ENCODE results near the gene CDKN2B-AS1. TPM values are rescaled to one million over a fixed set of nuclear protein-coding genes. Genes with fewer than 3 reads are reported as not detected.

The CDKN2B-AS1 gene
- total RNA-seq, 4 donors from 2014 or later: 0.38 to 0.56 TPM; not detected in 2

DNA sequence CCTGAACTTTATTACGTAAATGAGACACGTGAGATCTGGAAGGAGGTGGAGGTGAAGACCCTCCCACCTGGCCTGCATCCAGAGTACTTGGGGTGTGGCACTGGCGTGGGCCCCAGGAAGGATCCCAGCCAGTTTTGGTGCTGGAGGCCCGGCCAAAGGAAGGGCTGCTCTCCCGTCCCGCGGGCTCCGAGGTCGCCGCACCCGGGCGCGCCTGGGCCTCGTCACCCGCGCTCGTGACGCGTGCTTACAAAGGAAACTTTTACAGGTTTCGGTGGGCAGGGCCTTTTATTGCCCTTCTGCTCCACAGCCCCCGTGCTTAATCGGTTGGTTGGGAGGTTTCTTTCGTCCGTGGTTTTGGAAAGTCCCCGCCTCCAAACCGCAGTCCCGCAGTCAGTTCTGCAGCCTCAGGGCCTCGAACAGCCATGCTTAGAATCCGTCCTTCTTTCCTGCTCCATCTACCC is 29.6 kb upstream of the CDKN2B-AS1 start:
- H3K27me3 ChIP-seq: peaks cover 46% of the 10 kb centered on the region
- intact Hi-C loops (cut with DNase I): no loop called here

DNA sequence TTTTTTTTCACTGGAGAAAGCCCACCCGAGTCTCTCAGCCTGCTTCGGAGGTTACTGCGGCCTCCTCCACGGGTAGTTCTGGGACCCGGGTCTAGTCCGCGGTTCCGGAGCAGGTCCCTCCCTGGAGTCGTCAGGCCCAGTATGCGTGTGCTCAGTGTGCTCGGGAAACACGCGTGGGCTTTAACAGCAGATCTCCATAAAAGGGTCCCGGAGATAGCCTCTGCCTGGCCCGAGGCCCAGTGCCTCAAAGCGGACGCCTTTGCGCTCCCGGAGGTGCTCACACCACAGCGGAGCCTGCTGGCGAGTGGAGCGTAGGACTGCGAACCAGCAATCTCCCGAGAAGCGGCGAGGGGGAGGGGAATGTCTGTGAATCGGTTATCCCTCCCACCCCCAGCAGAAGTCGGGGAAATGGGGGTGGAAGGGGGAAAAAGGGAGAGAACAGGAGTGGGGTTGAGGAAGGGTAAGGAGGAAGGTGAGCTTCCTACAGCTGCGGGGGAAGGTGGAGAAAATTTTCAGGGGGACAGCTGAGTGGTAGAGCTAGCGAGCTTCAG is 29.1 kb upstream of the CDKN2B-AS1 start:
- H3K9me3 ChIP-seq: no peaks in the 10 kb centered on the region
- intact Hi-C loops (cut with DNase I): no loop called here
- H3K27ac ChIP-seq: no peak overlapping the region
- no peaks in the 10 kb centered on the region for H3K36me3 ChIP-seq
- H3K4me3 ChIP-seq (replicated peaks in 1 of 3): no peak overlapping the region
- DNase-seq: peak in 1 of 2 donors; percentile 22
- H3K4me1 ChIP-seq: peaks cover 5 to 9% of the 10 kb centered on the region in 2 donors
- 3% methylated on average over 30 of the region's 30 CpGs for WGBS, 2 donors
- peaks cover 50% of the 10 kb centered on the region for H3K27me3 ChIP-seq
- TF ChIP-seq, protein P1, sequence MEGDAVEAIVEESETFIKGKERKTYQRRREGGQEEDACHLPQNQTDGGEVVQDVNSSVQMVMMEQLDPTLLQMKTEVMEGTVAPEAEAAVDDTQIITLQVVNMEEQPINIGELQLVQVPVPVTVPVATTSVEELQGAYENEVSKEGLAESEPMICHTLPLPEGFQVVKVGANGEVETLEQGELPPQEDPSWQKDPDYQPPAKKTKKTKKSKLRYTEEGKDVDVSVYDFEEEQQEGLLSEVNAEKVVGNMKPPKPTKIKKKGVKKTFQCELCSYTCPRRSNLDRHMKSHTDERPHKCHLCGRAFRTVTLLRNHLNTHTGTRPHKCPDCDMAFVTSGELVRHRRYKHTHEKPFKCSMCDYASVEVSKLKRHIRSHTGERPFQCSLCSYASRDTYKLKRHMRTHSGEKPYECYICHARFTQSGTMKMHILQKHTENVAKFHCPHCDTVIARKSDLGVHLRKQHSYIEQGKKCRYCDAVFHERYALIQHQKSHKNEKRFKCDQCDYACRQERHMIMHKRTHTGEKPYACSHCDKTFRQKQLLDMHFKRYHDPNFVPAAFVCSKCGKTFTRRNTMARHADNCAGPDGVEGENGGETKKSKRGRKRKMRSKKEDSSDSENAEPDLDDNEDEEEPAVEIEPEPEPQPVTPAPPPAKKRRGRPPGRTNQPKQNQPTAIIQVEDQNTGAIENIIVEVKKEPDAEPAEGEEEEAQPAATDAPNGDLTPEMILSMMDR (IDR thresholded peaks at IDR 0.05): peak in 1 of 6 experiments; percentile 10
- no peak for TF ChIP-seq POLR2A (IDR thresholded peaks at IDR 0.05)

More for the DNA sequence above, 29.6 kb upstream of the CDKN2B-AS1 start:
- TF ChIP-seq POLR2A (IDR thresholded peaks at IDR 0.05): no peak
- TF ChIP-seq, protein P1 (IDR thresholded peaks at IDR 0.05): no peak
- Histone ChIP-seq H3K4me1 (peaks cover 5 to 9% of the 10 kb centered on the region in 2 donors), H3K4me3 (replicated peaks in 1 of 3) (no peak overlapping the region), H3K36me3 (no peaks in the 10 kb centered on the region), H3K27ac (no peak overlapping the region), H3K9me3 (no peaks in the 10 kb centered on the region)
- 4 to 5% methylated on average over 28 to 29 of the region's 29 CpGs for WGBS, 2 donors
- no peak for DNase-seq

DNA sequence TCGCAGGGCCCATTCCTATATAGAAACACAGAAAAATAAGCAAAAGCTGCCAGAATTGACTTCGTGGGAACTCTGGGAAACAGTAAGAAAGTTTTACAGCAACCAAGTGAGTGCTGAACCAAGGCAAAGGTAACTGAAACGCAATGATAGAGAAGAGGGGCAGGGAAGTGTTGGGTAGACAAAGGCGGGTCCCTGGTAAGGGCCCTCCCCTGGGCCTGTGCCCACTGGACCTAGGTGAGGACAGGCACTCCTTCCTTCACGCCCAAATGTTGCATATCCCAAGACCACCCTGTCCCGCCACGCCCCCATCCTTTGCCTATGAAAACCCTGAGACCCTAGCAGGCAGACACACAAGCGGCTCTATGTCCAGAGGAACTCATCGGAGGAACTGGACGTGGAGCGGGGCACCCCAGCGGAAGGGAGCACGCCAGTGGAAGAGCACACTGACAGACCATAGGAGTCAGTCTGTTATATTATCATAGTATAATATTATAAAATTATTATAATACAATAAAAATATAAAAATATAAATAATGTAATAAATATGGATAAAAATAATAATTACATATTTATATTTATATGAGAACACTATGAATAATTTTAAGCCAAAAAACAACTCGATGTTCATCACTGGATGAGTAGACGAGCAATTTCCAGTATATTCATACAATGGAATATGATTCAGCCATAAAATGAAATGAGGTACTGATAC is 28.3 kb upstream of the CDKN2B-AS1 start:
- Histone ChIP-seq H3K4me3 (replicated peaks in 1 of 3) (no peak overlapping the region), H3K4me1 (peaks cover 5 to 14% of the 10 kb centered on the region in 2 donors), H3K9me3 (no peaks in the 10 kb centered on the region), H3K36me3 (no peaks in the 10 kb centered on the region), H3K27ac (no peak overlapping the region), H3K27me3 (peaks cover 58% of the 10 kb centered on the region)
- intact Hi-C loops (cut with DNase I): no loop called here
- no peak for DNase-seq
- 17 to 19% methylated on average over 15 of the region's 15 CpGs for WGBS, 2 donors
- no peak for TF ChIP-seq POLR2A (IDR thresholded peaks at IDR 0.05)
- TF ChIP-seq, protein P1 (IDR thresholded peaks at IDR 0.05): no peak

DNA sequence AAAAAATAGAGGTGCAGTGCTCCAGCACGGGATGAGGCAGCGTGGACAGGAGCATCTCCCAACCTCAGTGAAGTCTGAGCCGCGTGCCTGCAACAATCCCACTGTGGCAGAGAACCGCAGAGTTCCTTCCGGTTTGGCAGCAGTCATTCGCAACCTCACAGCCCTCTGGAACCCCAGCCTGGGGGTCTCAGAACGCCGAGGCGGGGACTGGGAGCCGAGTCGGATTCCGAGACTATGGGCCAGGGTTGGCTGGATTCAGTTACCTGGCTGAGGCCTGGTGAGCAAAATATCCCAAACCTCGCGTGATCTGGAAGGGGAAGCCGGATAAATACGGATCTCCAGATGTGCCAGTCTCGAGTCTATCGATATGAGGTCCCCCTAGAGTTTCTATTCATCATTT is 27.4 kb upstream of the CDKN2B-AS1 start:
- H3K4me1 ChIP-seq: peaks cover 5 to 14% of the 10 kb centered on the region in 2 donors

More for the DNA sequence above, 27.4 kb upstream of the CDKN2B-AS1 start:
- intact Hi-C loops (cut with DNase I): no loop called here
- no peak for DNase-seq
- WGBS, 2 donors: 10 to 15% methylated on average over 19 of the region's 19 CpGs
- no peak overlapping the region for H3K4me3 ChIP-seq (replicated peaks in 1 of 3)
- H3K27ac ChIP-seq: no peak overlapping the region
- no peaks in the 10 kb centered on the region for H3K36me3 ChIP-seq
- H3K9me3 ChIP-seq: no peaks in the 10 kb centered on the region
- H3K27me3 ChIP-seq: peaks cover 67% of the 10 kb centered on the region
- TF ChIP-seq POLR2A (IDR thresholded peaks at IDR 0.05): no peak
- TF ChIP-seq, protein P1 (IDR thresholded peaks at IDR 0.05): no peak
